Ishikawa (cell line): ENCODE data around the gene RPTOR.
A peak's percentile ranks its signal among the peaks of the same experiment; 100 is the strongest.

Experiments
- CEBPB ChIP-seq: IDR thresholded peaks from 2 replicates; pipeline ENCODE4 v1.6.1; 2012
- CREB1 ChIP-seq: IDR thresholded peaks from 2 replicates; pipeline ENCODE4 v1.6.1; 2012; ENCODE audit warnings: low read depth
- EGR1 ChIP-seq: IDR thresholded peaks from 2 replicates; pipeline ENCODE4 v1.6.1; 2012
- EP300 ChIP-seq: IDR thresholded peaks from 2 replicates; pipeline ENCODE4 v1.6.1; 2012; ENCODE audit warnings: borderline replicate concordance
- FOXM1 ChIP-seq: IDR thresholded peaks from 2 replicates; pipeline ENCODE4 v1.6.1; 2012; ENCODE audit warnings: low read depth, borderline replicate concordance
- MAX ChIP-seq: IDR thresholded peaks from 2 replicates; pipeline ENCODE4 v1.6.1; 2012
- NFIC ChIP-seq: IDR thresholded peaks from 2 replicates; pipeline ENCODE4 v1.6.1; 2012
- RAD21 ChIP-seq: IDR thresholded peaks from 2 replicates; pipeline ENCODE4 v1.6.1; 2012; ENCODE audit warnings: low read depth
- REST ChIP-seq: IDR thresholded peaks from 2 replicates; pipeline ENCODE4 v1.6.1; 2012; ENCODE audit warnings: low read depth, mild to moderate bottlenecking
- TAF1 ChIP-seq: IDR thresholded peaks from 2 replicates; pipeline ENCODE4 v1.6.1; 2012; ENCODE audit warnings: low read depth, mild to moderate bottlenecking
- TCF12 ChIP-seq: IDR thresholded peaks from 2 replicates; pipeline ENCODE4 v1.6.1; 2012; ENCODE audit warnings: low read depth
- TEAD4 ChIP-seq: IDR thresholded peaks from 2 replicates; pipeline ENCODE4 v1.6.1; 2012
- USF1 ChIP-seq: IDR thresholded peaks from 2 replicates; pipeline ENCODE4 v1.6.1; 2012
- YY1 ChIP-seq: IDR thresholded peaks from 2 replicates; pipeline ENCODE4 v1.6.1; 2012; ENCODE audit warnings: low read depth
- ZBTB7A ChIP-seq: IDR thresholded peaks from 2 replicates; pipeline ENCODE4 v1.6.1; 2012; ENCODE audit warnings: low read depth

The RPTOR gene

GRCh38 chr17:80775863-80776262 lies 231.2 kb downstream of the RPTOR start:
- TF ChIP-seq CREB1 (no peak), NFIC (no peak), EGR1 (no peak), REST (peak; percentile 22; the same call in 1 of the 2 replicates)

GRCh38 chr17:80777274-80777673 lies 232.6 kb downstream of the RPTOR start:
- TF ChIP-seq EP300 (no peak), USF1 (no peak), FOXM1 (no peak), REST (no peak), RAD21 (no peak), YY1 (no peak), TEAD4 (no peak), MAX (no peak), TAF1 (no peak), TCF12 (no peak), CEBPB (no peak), CREB1 (no peak)

GRCh38 chr17:80778716-80779115 lies 234.1 kb downstream of the RPTOR start:
- TF ChIP-seq MAX (no peak), CREB1 (no peak), TEAD4 (no peak), CEBPB (no peak), USF1 (no peak), TAF1 (no peak), REST (no peak), EP300 (no peak), EGR1 (no peak), FOXM1 (no peak), TCF12 (no peak), YY1 (no peak), ZBTB7A (no peak), RAD21 (no peak)

- TF ChIP-seq CEBPB (no peak), MAX (no peak), TCF12 (no peak), RAD21 (no peak), YY1 (no peak), USF1 (no peak), REST (no peak)
Observed at GRCh38 chr17:80779336-80779735, 234.7 kb downstream of the RPTOR start.
